GM06990 (cell line): ENCODE data around the gene NFATC2.

ENCODE experiments used
- DNase-seq: peaks from one replicate; pipeline ENCODE4 v3.0.0-alpha.2; 2011; ENCODE audit not compliant: insufficient read length; ENCODE audit errors: extremely low read depth
- H3K27me3 ChIP-seq: replicated peaks from 2 replicates; pipeline ENCODE4 v1.6.0; 2011; ENCODE audit warnings: low read length; ENCODE audit not compliant: control insufficient read depth, insufficient read depth
- H3K36me3 ChIP-seq: 2 replicates; pipeline ENCODE4 v1.5.1; 2011; ENCODE audit warnings: low read length; ENCODE audit not compliant: control insufficient read depth, insufficient read depth
- H3K4me3 ChIP-seq: replicated peaks from 2 replicates; pipeline ENCODE4 v1.5.1; 2011; ENCODE audit warnings: low read depth, mild to moderate bottlenecking, control low read depth, low read length
- TF ChIP-seq, protein P1 (sequence below): IDR thresholded peaks from 2 replicates; pipeline ENCODE4 v1.5.1; 2011; ENCODE audit warnings: low read length, control low read depth, mild to moderate bottlenecking, inconsistent platforms; ENCODE audit not compliant: insufficient read depth, poor library complexity, severe bottlenecking

The NFATC2 gene

DNA sequence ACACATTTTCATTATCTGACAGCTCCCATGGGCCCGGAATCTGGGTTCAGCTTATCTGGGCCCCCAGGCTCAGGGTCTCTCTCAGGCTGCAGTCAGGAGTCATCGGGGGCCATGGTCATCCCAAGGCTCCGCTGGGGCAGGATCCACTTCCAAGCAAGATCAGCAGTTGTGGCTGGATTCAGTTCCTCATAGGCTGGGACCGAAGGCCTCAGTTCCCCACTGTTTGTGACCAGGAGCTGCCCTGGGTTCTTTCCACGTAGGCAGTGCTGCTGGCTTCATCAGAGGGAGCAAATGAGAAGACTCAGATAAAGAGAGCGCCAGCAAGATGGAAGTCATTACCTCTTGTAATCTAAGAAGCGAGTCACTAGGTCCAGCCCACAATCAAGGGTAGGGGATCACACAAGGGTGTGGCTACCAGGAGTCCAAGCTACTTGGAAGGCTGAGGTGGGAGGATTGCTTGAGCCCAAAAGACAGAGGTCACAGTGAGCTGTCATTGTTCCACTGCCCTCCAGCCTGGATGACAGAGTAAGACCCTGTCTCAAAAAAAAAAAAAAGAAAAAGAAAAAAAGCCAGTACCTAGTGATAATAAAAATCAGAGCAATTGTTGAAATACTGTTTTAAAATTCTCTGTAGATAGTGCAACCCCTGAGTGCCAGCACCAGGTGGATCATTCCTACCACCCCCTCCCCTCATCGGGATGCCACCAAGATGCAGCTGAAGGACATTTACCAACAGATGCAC, 162.7 kb downstream of the NFATC2 start:
- Histone ChIP-seq H3K36me3 (no peaks in the 10 kb centered on the region), H3K4me3 (no peak overlapping the region), H3K27me3 (no peaks in the 10 kb centered on the region)
- TF ChIP-seq, protein P1, sequence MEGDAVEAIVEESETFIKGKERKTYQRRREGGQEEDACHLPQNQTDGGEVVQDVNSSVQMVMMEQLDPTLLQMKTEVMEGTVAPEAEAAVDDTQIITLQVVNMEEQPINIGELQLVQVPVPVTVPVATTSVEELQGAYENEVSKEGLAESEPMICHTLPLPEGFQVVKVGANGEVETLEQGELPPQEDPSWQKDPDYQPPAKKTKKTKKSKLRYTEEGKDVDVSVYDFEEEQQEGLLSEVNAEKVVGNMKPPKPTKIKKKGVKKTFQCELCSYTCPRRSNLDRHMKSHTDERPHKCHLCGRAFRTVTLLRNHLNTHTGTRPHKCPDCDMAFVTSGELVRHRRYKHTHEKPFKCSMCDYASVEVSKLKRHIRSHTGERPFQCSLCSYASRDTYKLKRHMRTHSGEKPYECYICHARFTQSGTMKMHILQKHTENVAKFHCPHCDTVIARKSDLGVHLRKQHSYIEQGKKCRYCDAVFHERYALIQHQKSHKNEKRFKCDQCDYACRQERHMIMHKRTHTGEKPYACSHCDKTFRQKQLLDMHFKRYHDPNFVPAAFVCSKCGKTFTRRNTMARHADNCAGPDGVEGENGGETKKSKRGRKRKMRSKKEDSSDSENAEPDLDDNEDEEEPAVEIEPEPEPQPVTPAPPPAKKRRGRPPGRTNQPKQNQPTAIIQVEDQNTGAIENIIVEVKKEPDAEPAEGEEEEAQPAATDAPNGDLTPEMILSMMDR: no peak
- DNase-seq: no peak

DNA sequence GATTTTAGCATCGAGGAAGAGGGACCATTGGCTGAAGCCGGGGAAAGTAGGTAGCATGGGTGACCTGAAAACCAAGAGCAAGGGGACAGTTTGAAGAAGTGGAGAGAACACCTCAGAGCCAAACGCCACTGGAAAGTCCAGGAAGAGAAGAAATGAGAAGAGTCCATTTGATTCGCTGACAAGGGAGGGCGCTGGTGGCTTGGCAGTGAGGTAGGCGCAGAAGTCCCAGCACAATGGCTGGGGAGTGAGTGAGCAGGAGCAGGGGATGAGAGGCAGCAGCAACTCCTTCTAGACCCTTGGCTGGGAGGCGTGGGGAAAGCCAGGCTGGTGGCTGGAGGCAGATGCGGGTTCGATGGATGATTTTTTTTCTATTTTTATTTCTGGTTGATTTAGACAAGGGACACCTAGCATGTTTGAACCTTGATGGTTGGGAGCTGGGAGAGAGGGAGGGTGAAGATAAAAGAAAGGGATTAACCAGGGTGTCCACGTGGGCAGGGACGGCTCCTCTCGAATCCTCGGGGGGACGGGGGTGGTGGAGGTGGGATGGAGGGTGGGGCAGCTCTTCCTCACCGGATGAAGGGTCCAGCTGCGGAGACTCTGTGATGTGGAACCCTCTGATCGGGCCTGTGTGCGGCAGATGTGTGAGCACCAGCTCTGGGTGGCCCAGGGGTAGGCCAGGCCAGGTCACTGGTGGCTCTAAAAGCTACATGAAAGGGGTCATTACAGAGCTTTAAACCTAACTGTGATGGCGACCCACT, 164.2 kb downstream of the NFATC2 start:
- TF ChIP-seq, protein P1: peak; percentile 16
- H3K4me3 ChIP-seq: no peak overlapping the region
- H3K27me3 ChIP-seq: no peaks in the 10 kb centered on the region
- no peak for DNase-seq
- H3K36me3 ChIP-seq: no peaks in the 10 kb centered on the region

DNA sequence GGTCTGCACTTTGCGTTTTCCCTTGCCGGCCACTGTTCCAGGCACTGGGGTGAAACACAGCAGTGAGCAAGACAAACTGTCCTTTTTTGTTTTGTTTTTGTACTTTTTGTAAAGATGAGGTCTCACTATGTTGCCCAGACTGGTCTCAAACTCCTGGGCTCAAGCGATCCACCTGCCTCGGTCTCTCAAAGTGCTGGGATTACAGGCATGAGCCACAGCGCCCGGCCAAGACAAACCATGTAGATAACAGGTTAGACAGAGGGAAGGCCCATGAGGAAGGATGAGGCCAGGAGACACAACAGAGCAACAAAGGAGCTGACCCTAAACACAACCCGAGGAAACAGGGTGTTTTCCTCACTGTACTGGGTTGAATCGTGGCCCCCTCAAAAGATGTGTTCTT, 165.4 kb downstream of the NFATC2 start:
- no peak for DNase-seq
- Histone ChIP-seq H3K36me3 (no peaks in the 10 kb centered on the region), H3K4me3 (no peak overlapping the region), H3K27me3 (no peaks in the 10 kb centered on the region)
- TF ChIP-seq, protein P1: no peak

DNA sequence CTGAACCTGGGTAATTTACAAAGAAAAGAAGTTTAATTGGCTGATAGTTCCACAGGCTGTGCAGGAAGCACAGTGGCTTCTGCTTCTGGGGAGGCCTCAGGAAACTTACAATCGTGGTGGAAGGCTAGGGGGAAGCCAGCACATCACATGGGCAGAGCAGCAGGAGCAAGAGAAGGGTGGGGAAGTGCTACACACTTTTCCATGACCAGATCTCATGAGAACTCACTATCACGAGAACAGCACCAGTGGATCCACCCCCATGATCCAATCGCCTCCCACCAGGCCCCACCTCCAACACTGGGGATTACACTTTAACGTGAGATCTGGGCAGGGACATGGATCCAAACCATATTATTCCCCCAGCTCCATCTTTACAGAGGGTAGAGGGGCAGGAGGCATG, 166.4 kb downstream of the NFATC2 start:
- DNase-seq: no peak
- Histone ChIP-seq H3K4me3 (no peak overlapping the region), H3K27me3 (no peaks in the 10 kb centered on the region), H3K36me3 (no peaks in the 10 kb centered on the region)
- TF ChIP-seq, protein P1: no peak

DNA sequence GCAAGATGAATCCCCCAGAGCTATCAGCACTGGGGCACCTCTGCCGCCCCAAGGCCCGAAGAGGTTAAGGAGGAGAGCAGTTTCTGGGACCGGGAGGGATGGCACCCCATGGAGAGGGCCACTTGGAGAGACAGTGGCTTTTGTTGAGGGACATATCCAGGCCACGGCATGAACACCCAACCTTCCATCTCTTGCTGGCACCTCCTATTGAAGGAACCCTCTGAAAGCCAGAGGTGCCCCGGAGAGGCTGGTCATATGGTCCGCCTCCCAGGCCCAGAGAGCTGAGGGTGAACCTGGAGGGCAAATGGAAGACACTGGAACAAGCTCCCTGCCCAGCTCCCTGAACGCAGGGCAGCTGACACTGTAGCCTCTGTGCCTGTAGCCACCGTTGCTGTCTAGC, 167.0 kb downstream of the NFATC2 start:
- Histone ChIP-seq H3K27me3 (no peaks in the 10 kb centered on the region), H3K36me3 (no peaks in the 10 kb centered on the region), H3K4me3 (no peak overlapping the region)
- TF ChIP-seq, protein P1: no peak
- DNase-seq: no peak
